DMS153 treated with DMSO at 0.1 percent for 48 hours (cell line): ENCODE data around the gene DNAH1.
A peak's percentile ranks its signal among the peaks of the same experiment; 100 is the strongest.
"Not testable (repeated sequence)": the region's sequence is repeated elsewhere in the genome, so short reads cannot be mapped to it uniquely, and the experiment has no call there.

ENCODE experiments used
- DNase-seq: peaks from one replicate; lab custom pipeline; 2025; ENCODE audit not compliant: unreplicated experiment; lab: John Stamatoyannopoulos, UW

Gene DNAH1

GRCh38 chr3:52331906-52332305 lies 15.8 kb downstream of the DNAH1 start:
- DNase-seq, result no peak

GRCh38 chr3:52333869-52334557 lies 17.9 kb downstream of the DNAH1 start:
- no peak for DNase-seq

GRCh38 chr3:52338131-52338530 lies 22.0 kb downstream of the DNAH1 start:
- not testable (repeated sequence) for DNase-seq

- peak; percentile 26 for DNase-seq
Measured at GRCh38 chr3:52339612-52340011, 23.5 kb downstream of the DNAH1 start.

- DNase-seq, result no peak
Measured at GRCh38 chr3:52341123-52341522, 25.0 kb downstream of the DNAH1 start.

- DNase-seq, result no peak
Measured at GRCh38 chr3:52343946-52344600, 28.0 kb downstream of the DNAH1 start.

GRCh38 chr3:52345521-52346109 lies 29.5 kb downstream of the DNAH1 start:
- DNase-seq, result no peak

- no peak for DNase-seq
Measured at GRCh38 chr3:52346623-52347530, 30.8 kb downstream of the DNAH1 start.

- DNase-seq, result no peak
Measured at GRCh38 chr3:52347716-52348635, 31.9 kb downstream of the DNAH1 start.

GRCh38 chr3:52349131-52349530 lies 33.0 kb downstream of the DNAH1 start:
- DNase-seq, result no peak

- no peak for DNase-seq
Measured at GRCh38 chr3:52349611-52350395, 33.7 kb downstream of the DNAH1 start.

- DNase-seq, result no peak
Measured at GRCh38 chr3:52350416-52350815, 34.3 kb downstream of the DNAH1 start.

- no peak for DNase-seq
Measured at GRCh38 chr3:52350981-52351761, 35.1 kb downstream of the DNAH1 start.

- DNase-seq, result no peak
Measured at GRCh38 chr3:52351762-52352368, 35.7 kb downstream of the DNAH1 start.

- no peak for DNase-seq
Measured at GRCh38 chr3:52352566-52352965, 36.4 kb downstream of the DNAH1 start.

- no peak for DNase-seq
Measured at GRCh38 chr3:52353291-52353855, 37.3 kb downstream of the DNAH1 start.

GRCh38 chr3:52354676-52355075 lies 38.6 kb downstream of the DNAH1 start:
- no peak for DNase-seq

GRCh38 chr3:52355526-52355925 lies 39.4 kb downstream of the DNAH1 start:
- no peak for DNase-seq
